IMR-90 (cell line): ENCODE measurements around the gene NNAT. TPM values are rescaled to one million over a fixed set of nuclear protein-coding genes. Genes with fewer than 3 reads are reported as not detected.

Experiments
- ATAC-seq: fragments of 200-7000 bp; cut with Tn5 transposase; 2 replicates; pipeline ENCODE4 v1.9.1; 2020; ENCODE audit warnings: low read depth, mild to moderate bottlenecking, moderate library complexity
- Bru-seq: library from RNA; stranded (reverse); fragments of 400-500 nt; gene quantifications from one replicate; lab custom pipeline; 2021; lab: Mats Ljungman, UMichigan
- BruChase-seq, 2 experiments: library from RNA; stranded (reverse); fragments of 400-500 nt; gene quantifications; one replicate each; lab custom pipeline; 2021; lab: Mats Ljungman, UMichigan
- BruUV-seq: library from RNA; stranded (reverse); fragments of 400-500 nt; replicated peaks from 2 replicates; lab custom pipeline; 2021; lab: Mats Ljungman, UMichigan
- CTCF ChIA-PET: fragments of 300-600 bp; formaldehyde crosslinking; extraction: SDS; loops from one replicate; lab custom pipeline; 2021; ENCODE audit warnings: antibody characterized with exemption; lab: Yijun Ruan, JAX
- POLR2A ChIA-PET: fragments of 300-600 bp; sonication (Branson Sonifier 250); formaldehyde crosslinking; loops from one replicate; lab custom pipeline; 2022; ENCODE audit warnings: antibody characterized with exemption; ENCODE audit not compliant: unreplicated experiment; lab: Charles Lee
- DNase-seq: peaks from one replicate; pipeline ENCODE4 v3.0.0; 2013
- H2AFZ ChIP-seq: replicated peaks from 2 replicates; pipeline ENCODE3; 2013; ENCODE audit warnings: low read length, mild to moderate bottlenecking; ENCODE audit not compliant: poor library complexity
- H2AK5ac ChIP-seq: 2 replicates; pipeline ENCODE4 v1.6.1; 2013; ENCODE audit warnings: low read depth, low read length, inconsistent platforms
- H2AK9ac ChIP-seq: replicated peaks from 2 replicates; pipeline ENCODE3; 2013; ENCODE audit warnings: mild to moderate bottlenecking, low read depth, low read length, moderate library complexity; ENCODE audit not compliant: poor library complexity
- H2BK120ac ChIP-seq: 2 replicates; pipeline ENCODE4 v1.6.1; 2013; ENCODE audit warnings: low read depth, low read length, inconsistent platforms
- H2BK15ac ChIP-seq: 3 replicates; pipeline ENCODE4 v1.6.1; 2013; ENCODE audit warnings: low read depth, low read length, inconsistent platforms
- H2BK20ac ChIP-seq: 2 replicates; pipeline ENCODE4 v1.6.1; 2013; ENCODE audit warnings: low read depth, mild to moderate bottlenecking, inconsistent platforms, low read length, moderate library complexity
- H2BK5ac ChIP-seq: 2 replicates; pipeline ENCODE4 v1.6.1; 2013; ENCODE audit warnings: mild to moderate bottlenecking, low read depth, low read length, inconsistent platforms; ENCODE audit not compliant: poor library complexity, severe bottlenecking
- H3K14ac ChIP-seq: replicated peaks from 2 replicates; pipeline ENCODE4 v1.6.1; 2013; ENCODE audit warnings: low read depth, low read length, inconsistent platforms
- H3K18ac ChIP-seq: 2 replicates; pipeline ENCODE4 v1.6.1; 2013; ENCODE audit warnings: low read depth, low read length, control low read depth
- H3K23ac ChIP-seq: 2 replicates; pipeline ENCODE4 v1.6.1; 2013; ENCODE audit warnings: low read depth, low read length, inconsistent platforms
- H3K27ac ChIP-seq: 2 replicates; pipeline ENCODE4 v1.5.1; 2013; ENCODE audit warnings: mild to moderate bottlenecking, control low read depth, low read length; ENCODE audit not compliant: insufficient read depth
- H3K27me3 ChIP-seq: 2 replicates; pipeline ENCODE4 v1.6.1; 2013; ENCODE audit warnings: low read length; ENCODE audit not compliant: control insufficient read depth, insufficient read depth
- H3K36me3 ChIP-seq: 2 replicates; pipeline ENCODE4 v1.6.1; 2013; ENCODE audit warnings: low read length, mixed read lengths; ENCODE audit not compliant: control insufficient read depth, insufficient read depth
- H3K4ac ChIP-seq: 2 replicates; pipeline ENCODE4 v1.6.1; 2013; ENCODE audit warnings: low read depth, low read length, inconsistent platforms
- H3K4me1 ChIP-seq: 2 replicates; pipeline ENCODE4 v1.6.1; 2013; ENCODE audit warnings: low read length, mixed read lengths; ENCODE audit not compliant: control insufficient read depth, insufficient read depth
- H3K4me2 ChIP-seq: 2 replicates; pipeline ENCODE4 v1.6.1; 2013; ENCODE audit warnings: low read depth, mild to moderate bottlenecking, control low read depth, low read length, moderate library complexity
- H3K4me3 ChIP-seq: 2 replicates; pipeline ENCODE4 v1.5.1; 2013; ENCODE audit warnings: low read depth, mild to moderate bottlenecking, control low read depth, low read length, moderate library complexity; ENCODE audit not compliant: insufficient read depth
- H3K56ac ChIP-seq: 2 replicates; pipeline ENCODE4 v1.6.1; 2013; ENCODE audit warnings: low read length, inconsistent platforms; ENCODE audit not compliant: insufficient read depth; ENCODE audit errors: extremely low read depth
- H3K79me1 ChIP-seq, 2 experiments: 2 replicates each; pipeline ENCODE4 v1.6.1; 2013; ENCODE audit warnings: low read length in 2 of 2, inconsistent platforms in 1 of 2, low read depth in 1 of 2
- H3K9ac ChIP-seq: 2 replicates; pipeline ENCODE4 v1.6.1; 2013; ENCODE audit warnings: low read depth, low read length, control low read depth
- H3K9me1 ChIP-seq: 2 replicates; pipeline ENCODE4 v1.6.1; 2013; ENCODE audit warnings: low read length, inconsistent platforms; ENCODE audit not compliant: insufficient read depth
- H3K9me3 ChIP-seq: 2 replicates; pipeline ENCODE4 v1.6.1; 2013; ENCODE audit warnings: low read length; ENCODE audit not compliant: control insufficient read depth, insufficient read depth
- H4K20me1 ChIP-seq: 2 replicates; pipeline ENCODE4 v1.6.1; 2013; ENCODE audit warnings: low read length, inconsistent platforms; ENCODE audit not compliant: insufficient read depth
- H4K5ac ChIP-seq: 2 replicates; pipeline ENCODE4 v1.6.1; 2013; ENCODE audit warnings: mild to moderate bottlenecking, low read depth, low read length, control low read depth
- H4K8ac ChIP-seq, 2 experiments: 2 replicates each; pipeline ENCODE4 v1.6.1; 2013; ENCODE audit warnings: low read depth in 2 of 2, low read length in 2 of 2, control low read depth in 1 of 2, inconsistent platforms in 1 of 2
- H4K91ac ChIP-seq: 2 replicates; pipeline ENCODE4 v1.6.1; 2013; ENCODE audit warnings: low read depth, low read length, inconsistent platforms; ENCODE audit not compliant: insufficient read depth
- BHLHE40 ChIP-seq: fragments of 150-350 bp; IDR thresholded peaks from 2 replicates; pipeline ENCODE4 v1.6.1; 2016; ENCODE audit warnings: mild to moderate bottlenecking, low read depth, low read length
- CEBPB ChIP-seq: IDR thresholded peaks from 2 replicates; pipeline ENCODE4 v1.6.1; 2012; ENCODE audit warnings: low read depth, low read length, improper control_type of control experiment
- FOS ChIP-seq: fragments of 150-350 bp; IDR thresholded peaks from 2 replicates; pipeline ENCODE4 v1.6.1; 2016; ENCODE audit warnings: low read depth, low read length
- MAFK ChIP-seq: IDR thresholded peaks from 2 replicates; pipeline ENCODE4 v1.6.1; 2012; ENCODE audit warnings: low read depth, low read length, improper control_type of control experiment
- MAZ ChIP-seq: IDR thresholded peaks from 2 replicates; pipeline ENCODE4 v1.6.1; 2012; ENCODE audit warnings: low read depth, mild to moderate bottlenecking, low read length, improper control_type of control experiment, moderate library complexity, borderline replicate concordance
- MXI1 ChIP-seq: IDR thresholded peaks from 2 replicates; pipeline ENCODE4 v1.6.1; 2012; ENCODE audit warnings: low read depth, mild to moderate bottlenecking, low read length, moderate library complexity, borderline replicate concordance
- RAD21 ChIP-seq: IDR thresholded peaks from 2 replicates; pipeline ENCODE4 v1.6.1; 2012; ENCODE audit warnings: low read length, improper control_type of control experiment
- RFX5 ChIP-seq: IDR thresholded peaks from 2 replicates; pipeline ENCODE4 v1.8.0; 2012; ENCODE audit warnings: low read depth, mild to moderate bottlenecking, low read length, moderate library complexity
- SMC3 ChIP-seq: fragments of 150-350 bp; IDR thresholded peaks from 2 replicates; pipeline ENCODE4 v1.6.1; 2016; ENCODE audit warnings: low read depth, mild to moderate bottlenecking, antibody characterized with exemption, low read length, moderate library complexity
- WGBS, 2 experiments: methylation state at CpG; one replicate each; pipeline versions ENCODE4 v1.1.5 to v1.1.7; 2013; ENCODE audit warnings: missing lambda C conversion rate in 2 of 2; ENCODE audit not compliant: insufficient read length in 1 of 2; ENCODE audit errors: extremely low coverage in 2 of 2; 5-methylcytosine and 5-hydroxymethylcytosine counted together
- dilution Hi-C: fragments of 300-500 bp; cut with HindIII; formaldehyde crosslinking; loops from one replicate; pipeline ENCODE4 v1.14.3; 2018; ENCODE audit warnings: low sequenced_read_pairs; ENCODE audit not compliant: unreplicated experiment
- in situ Hi-C: fragments of 300-500 bp; cut with MboI; formaldehyde crosslinking; loops from 3 replicates; pipeline ENCODE4 v1.14.3; 2019; ENCODE audit warnings: low sequenced_read_pairs, inconsistent platforms, mixed read lengths
- intact Hi-C: fragments of 100-400 bp; cut with micrococcal nuclease; formaldehyde crosslinking; loops from 2 replicates; pipeline ENCODE4 v1.10.0; 2022
- long read RNA-seq: library from polyadenylated mRNA; unstranded; transcript quantifications from one replicate; pipeline ENCODE4 v2.0.0, GENCODE V29; 2021; ENCODE audit not compliant: unreplicated experiment
- polyA plus RNA-seq, 3 experiments: library from polyadenylated mRNA; depleted of rRNA; stranded (reverse); fragments of >200 nt; gene quantifications; 2 replicates each; pipeline ENCODE4 v1.2.3, GENCODE V29; 2012; ENCODE audit warnings: low replicate concordance in 1 of 3
- total RNA-seq: library from RNA; depleted of rRNA; stranded (reverse); fragments of >200 nt; gene quantifications from 2 replicates; pipeline ENCODE4 v1.2.3, GENCODE V29; 2012; rRNA removed
- TF ChIP-seq, protein P1 (sequence below): fragments of 150-350 bp; IDR thresholded peaks from 2 replicates; pipeline ENCODE4 v1.6.1; 2017; ENCODE audit warnings: mild to moderate bottlenecking, antibody characterized with exemption, low read length, low read depth
- TF ChIP-seq, protein P2 (sequence below): conservative IDR thresholded peaks from 2 replicates; pipeline ENCODE4 v1.5.1; 2012; ENCODE audit warnings: mild to moderate bottlenecking, low read depth, low read length, improper control_type of control experiment
- TF ChIP-seq, protein P3 (sequence below): fragments of 150-350 bp; IDR thresholded peaks from 2 replicates; pipeline ENCODE4 v1.6.1; 2016; ENCODE audit warnings: low read depth, mild to moderate bottlenecking, low read length, moderate library complexity, borderline replicate concordance

The NNAT gene, protein sequence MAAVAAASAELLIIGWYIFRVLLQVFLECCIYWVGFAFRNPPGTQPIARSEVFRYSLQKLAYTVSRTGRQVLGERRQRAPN
- total RNA-seq, result 2.0 and 2.8 TPM in 2 replicates
- 6.5 and 8.2 TPM in 2 replicates for polyA plus RNA-seq (2012; rRNA removed)
- 5.9 and 12.0 TPM in 2 replicates for polyA plus RNA-seq (2012; cell fraction: cytosol; rRNA removed)
- 3.6 and 4.7 TPM in 2 replicates for polyA plus RNA-seq (2012; cell fraction: nucleus; rRNA removed; ENCODE audit: low replicate concordance)
- Bru-seq, nascent RNA, result percentile 16 among the genes with signal in this experiment
- BruChase-seq, experiment 1, labeled RNA remaining after a 6-hour chase, result percentile 27 among the genes with signal in this experiment
- percentile 25 among the genes with signal in this experiment for BruChase-seq, experiment 2, labeled RNA remaining after a 2-hour chase
- long read RNA-seq, partial matches to known transcripts, result 0 of 3 reads
- long read RNA-seq, other reads (novel, unspliced or antisense), result 2 of 3 reads

DNA sequence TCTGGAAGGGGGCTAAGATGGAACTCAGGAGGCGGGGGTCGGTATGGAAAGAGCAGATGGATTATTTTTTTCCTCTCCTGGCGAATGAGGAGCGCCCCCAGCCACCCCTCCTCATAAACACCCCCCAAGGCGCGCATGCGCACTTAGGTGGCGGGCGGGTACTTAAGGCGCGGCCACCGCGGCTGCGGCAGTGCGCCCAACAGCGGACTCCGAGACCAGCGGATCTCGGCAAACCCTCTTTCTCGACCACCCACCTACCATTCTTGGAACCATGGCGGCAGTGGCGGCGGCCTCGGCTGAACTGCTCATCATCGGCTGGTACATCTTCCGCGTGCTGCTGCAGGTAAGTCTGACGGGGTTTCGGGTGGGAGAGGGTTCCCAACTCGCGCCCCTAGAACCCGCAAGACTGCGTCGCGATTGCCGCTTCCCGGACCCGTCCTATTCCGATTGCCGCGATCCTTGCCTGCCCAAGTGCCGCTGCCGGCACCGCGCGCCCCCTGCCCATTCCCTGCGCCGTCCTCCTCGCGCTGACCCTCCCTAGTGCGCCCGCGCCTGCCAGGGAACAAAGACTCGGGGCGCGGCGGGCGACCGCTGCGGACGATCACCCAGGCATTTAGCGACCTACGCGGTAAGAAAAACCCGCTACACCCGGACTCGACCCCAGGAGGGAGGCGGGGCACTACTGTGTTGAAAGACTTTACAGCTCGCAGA lies at the start of gene NNAT:
Gene NNAT, plus strand, starts transcription at position 190 of the 711 bp plus-strand sequence. Its CDS starts 82 bp downstream, at position 272.
- Histone ChIP-seq H2BK120ac (no peak within 1 kb of the TSS), H3K9me3 (no peaks in the 10 kb centered on the region), H3K4me3 (peak within 1 kb of the TSS; percentile 37; the same call in 1 of the 2 replicates), H3K27ac (no peak within 1 kb of the TSS), H3K4me1 (peaks cover 33% of the 10 kb centered on the region), H2BK20ac (no peak within 1 kb of the TSS), H4K5ac (no peak within 1 kb of the TSS), H3K4me2 (peak within 1 kb of the TSS; percentile 10; the same call in 1 of the 2 replicates), H3K9me1 (peaks cover 38% of the 10 kb centered on the region), H3K56ac (no peak within 1 kb of the TSS), H2BK15ac (no peak within 1 kb of the TSS), H3K79me1 (peaks cover 44 to 82% of the 10 kb centered on the region in 2 experiments), H3K23ac (no peak within 1 kb of the TSS), H3K18ac (no peak within 1 kb of the TSS), H3K27me3 (no peaks in the 10 kb centered on the region), H3K14ac (no peak within 1 kb of the TSS), H2AK5ac (0 out of 2 replicates have a peak within 1 kb of the TSS, but pooled peaks have one; percentile 9), H2BK5ac (no peak within 1 kb of the TSS), H2AFZ (peak within 1 kb of the TSS; percentile 46), H4K8ac (no peak within 1 kb of the TSS), H4K20me1 (peaks cover 93% of the 10 kb centered on the region), H4K91ac (no peak within 1 kb of the TSS), H3K36me3 (peaks cover 13% of the 10 kb centered on the region; the same call in 1 of the 2 replicates), H3K4ac (no peak within 1 kb of the TSS; the same call in 1 of the 2 replicates), H3K9ac (peak within 1 kb of the TSS; percentile 20; the same call in 1 of the 2 replicates), H2AK9ac (no peak within 1 kb of the TSS)
- in situ Hi-C loops, result no loop called here
- no TSS peak for BruUV-seq
- ChIA-PET POLR2A (no interaction called here), CTCF (no interaction called here)
- DNase-seq (no peak), ATAC-seq (no peak)
- WGBS, 2 experiments, result 58% methylated on average over 46 of the region's 69 CpGs; no CpG with 5 or more reads in 1 of the 2 experiments
- TF ChIP-seq MXI1, result no peak
- no peak for TF ChIP-seq RAD21
- TF ChIP-seq BHLHE40, result no peak
- TF ChIP-seq, protein P1, sequence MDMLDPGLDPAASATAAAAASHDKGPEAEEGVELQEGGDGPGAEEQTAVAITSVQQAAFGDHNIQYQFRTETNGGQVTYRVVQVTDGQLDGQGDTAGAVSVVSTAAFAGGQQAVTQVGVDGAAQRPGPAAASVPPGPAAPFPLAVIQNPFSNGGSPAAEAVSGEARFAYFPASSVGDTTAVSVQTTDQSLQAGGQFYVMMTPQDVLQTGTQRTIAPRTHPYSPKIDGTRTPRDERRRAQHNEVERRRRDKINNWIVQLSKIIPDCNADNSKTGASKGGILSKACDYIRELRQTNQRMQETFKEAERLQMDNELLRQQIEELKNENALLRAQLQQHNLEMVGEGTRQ, result no peak
- no peak for TF ChIP-seq SMC3
- TF ChIP-seq MAZ, result no peak
- TF ChIP-seq MAFK, result no peak
- TF ChIP-seq, protein P2, sequence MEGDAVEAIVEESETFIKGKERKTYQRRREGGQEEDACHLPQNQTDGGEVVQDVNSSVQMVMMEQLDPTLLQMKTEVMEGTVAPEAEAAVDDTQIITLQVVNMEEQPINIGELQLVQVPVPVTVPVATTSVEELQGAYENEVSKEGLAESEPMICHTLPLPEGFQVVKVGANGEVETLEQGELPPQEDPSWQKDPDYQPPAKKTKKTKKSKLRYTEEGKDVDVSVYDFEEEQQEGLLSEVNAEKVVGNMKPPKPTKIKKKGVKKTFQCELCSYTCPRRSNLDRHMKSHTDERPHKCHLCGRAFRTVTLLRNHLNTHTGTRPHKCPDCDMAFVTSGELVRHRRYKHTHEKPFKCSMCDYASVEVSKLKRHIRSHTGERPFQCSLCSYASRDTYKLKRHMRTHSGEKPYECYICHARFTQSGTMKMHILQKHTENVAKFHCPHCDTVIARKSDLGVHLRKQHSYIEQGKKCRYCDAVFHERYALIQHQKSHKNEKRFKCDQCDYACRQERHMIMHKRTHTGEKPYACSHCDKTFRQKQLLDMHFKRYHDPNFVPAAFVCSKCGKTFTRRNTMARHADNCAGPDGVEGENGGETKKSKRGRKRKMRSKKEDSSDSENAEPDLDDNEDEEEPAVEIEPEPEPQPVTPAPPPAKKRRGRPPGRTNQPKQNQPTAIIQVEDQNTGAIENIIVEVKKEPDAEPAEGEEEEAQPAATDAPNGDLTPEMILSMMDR, result no peak
- no peak for TF ChIP-seq RFX5
- no peak for TF ChIP-seq FOS
- no peak for TF ChIP-seq CEBPB
- TF ChIP-seq, protein P3, sequence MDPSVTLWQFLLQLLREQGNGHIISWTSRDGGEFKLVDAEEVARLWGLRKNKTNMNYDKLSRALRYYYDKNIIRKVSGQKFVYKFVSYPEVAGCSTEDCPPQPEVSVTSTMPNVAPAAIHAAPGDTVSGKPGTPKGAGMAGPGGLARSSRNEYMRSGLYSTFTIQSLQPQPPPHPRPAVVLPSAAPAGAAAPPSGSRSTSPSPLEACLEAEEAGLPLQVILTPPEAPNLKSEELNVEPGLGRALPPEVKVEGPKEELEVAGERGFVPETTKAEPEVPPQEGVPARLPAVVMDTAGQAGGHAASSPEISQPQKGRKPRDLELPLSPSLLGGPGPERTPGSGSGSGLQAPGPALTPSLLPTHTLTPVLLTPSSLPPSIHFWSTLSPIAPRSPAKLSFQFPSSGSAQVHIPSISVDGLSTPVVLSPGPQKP, result no peak
- dilution Hi-C loops, result no loop called here
- intact Hi-C loops, result no loop called here
